Uterus (tissue), 4 donors: ENCODE data around the gene SNAPIN. TPM values are rescaled to one million over a fixed set of nuclear protein-coding genes. Genes with fewer than 3 reads are reported as not detected.
"Not testable (repeated sequence)": the region's sequence is repeated elsewhere in the genome, so short reads cannot be mapped to it uniquely, and the experiment has no call there.

Source experiments
- DNase-seq, 2 donors: peaks; one replicate each; pipeline ENCODE4 v3.0.0-alpha.2; 2019 to 2020
- H3K27ac ChIP-seq, 2 donors: fragments of 200-600 bp; sonication (generic); 1 replicate in 1 of 2; 2 replicates in 1 of 2; pipeline ENCODE4 v1.5.1; 2016 to 2018
- H3K27me3 ChIP-seq, 2 donors: fragments of 200-600 bp; sonication (generic); one replicate each; pipeline ENCODE4 v1.5.1; 2018 to 2019; ENCODE audit warnings: control low read depth in 1 of 2
- H3K36me3 ChIP-seq, 2 donors: fragments of 200-600 bp; sonication (generic); one replicate each; pipeline ENCODE4 v1.5.1; 2019; ENCODE audit warnings: control low read depth in 1 of 2
- H3K4me1 ChIP-seq, 2 donors: fragments of 200-600 bp; sonication (generic); one replicate each; pipeline ENCODE4 v1.5.1; 2018 to 2019; ENCODE audit warnings: control low read depth in 1 of 2
- H3K4me3 ChIP-seq, 2 donors: fragments of 200-600 bp; sonication (generic); 1 replicate in 1 of 2; 2 replicates in 1 of 2; pipeline ENCODE4 v1.5.1; 2018 to 2019; ENCODE audit warnings: mild to moderate bottlenecking in 1 of 2
- H3K9me3 ChIP-seq, 2 donors: fragments of 200-600 bp; sonication (generic); one replicate each; pipeline ENCODE4 v1.5.1; 2019; ENCODE audit warnings: control low read depth in 1 of 2
- POLR2A ChIP-seq, 2 donors: fragments of 450-650 bp; IDR thresholded peaks; one replicate each; pipeline ENCODE4 v1.6.1; 2016; ENCODE audit warnings: antibody characterized with exemption in 2 of 2, mild to moderate bottlenecking in 1 of 2, moderate library complexity in 1 of 2
- intact Hi-C: fragments of 100-400 bp; cut with DNase I; formaldehyde crosslinking; loops from one replicate; pipeline ENCODE4 v1.15.1; 2023; ENCODE audit warnings: low total_unique reads
- total RNA-seq, 4 donors: library from RNA; depleted of rRNA in 3 of 4; stranded (reverse); fragments of >200 nt in 3 of 4; gene quantifications; one replicate each; pipeline versions ENCODE4 v1.1.0 to v1.2.4, GENCODE V29; 2014 to 2023
- TF ChIP-seq, protein P1 (sequence below), 4 experiments: fragments of 200-600 bp in 2 of 4; fragments of 450-650 bp in 2 of 4; sonication (generic) in 2 of 4; IDR thresholded peaks; one replicate each; pipeline ENCODE4 v1.5.1; 2016 to 2019; ENCODE audit warnings: antibody characterized with exemption in 4 of 4, mild to moderate bottlenecking in 2 of 4, moderate library complexity in 1 of 4
- donor health status: DM: yes; HTN: yes; CAD: no.

Gene SNAPIN
- total RNA-seq, 4 donors from 2014 or later, result 35.5 to 101 (median 71.3) TPM

DNA sequence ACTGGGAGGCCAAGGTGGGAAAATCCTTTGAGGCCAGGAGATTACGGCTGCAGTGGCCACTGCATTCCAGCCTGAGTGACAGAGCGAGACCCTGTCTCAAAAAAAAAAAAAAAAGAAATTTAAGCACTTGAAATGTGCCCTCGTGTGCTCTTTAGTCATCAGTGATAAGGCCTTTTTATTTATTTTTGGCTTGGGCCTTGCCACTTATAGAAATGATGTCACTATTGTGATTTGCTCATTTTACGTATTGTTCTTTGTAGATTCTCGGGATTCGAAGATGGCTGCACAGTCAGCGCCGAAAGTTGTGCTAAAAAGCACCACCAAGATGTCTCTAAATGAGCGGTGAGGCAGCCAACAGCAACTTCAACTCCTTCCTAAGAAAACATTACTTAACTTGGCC lies 22.2 kb upstream of the SNAPIN start:
- Histone ChIP-seq H3K27me3 (no peaks in the 10 kb centered on the region), H3K27ac (peak overlapping the region in 1 of 2 donors; percentile 100), H3K4me3 (no peak overlapping the region), H3K4me1 (peaks cover 0 to 3% of the 10 kb centered on the region in 2 donors), H3K9me3 (no peaks in the 10 kb centered on the region), H3K36me3 (peaks cover 0 to 2% of the 10 kb centered on the region in 2 donors)
- TF ChIP-seq POLR2A (IDR thresholded peaks at IDR 0.05), result no peak
- no peak for DNase-seq
- intact Hi-C loops, result no loop called here

DNA sequence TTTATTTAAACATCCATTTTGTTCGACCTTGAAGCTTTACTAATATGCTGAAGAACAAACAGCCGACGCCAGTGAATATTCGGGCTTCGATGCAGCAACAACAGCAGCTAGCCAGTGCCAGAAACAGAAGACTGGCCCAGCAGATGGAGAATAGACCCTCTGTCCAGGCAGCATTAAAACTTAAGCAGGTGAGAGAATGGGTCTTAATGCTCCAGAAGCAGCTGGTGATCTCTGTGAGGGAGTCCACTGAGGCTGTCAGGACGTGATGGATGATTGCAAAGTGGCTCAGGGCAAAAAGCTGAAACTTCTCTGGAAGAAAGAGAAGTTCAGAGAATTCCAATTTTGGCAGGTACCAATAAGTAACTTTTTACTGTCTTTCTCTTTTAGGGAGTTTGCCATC lies 20.2 kb upstream of the SNAPIN start:
- Histone ChIP-seq H3K9me3 (no peaks in the 10 kb centered on the region), H3K36me3 (peaks cover 0 to 3% of the 10 kb centered on the region in 2 donors), H3K27ac (no peak overlapping the region), H3K27me3 (no peaks in the 10 kb centered on the region), H3K4me1 (peaks cover 0 to 3% of the 10 kb centered on the region in 2 donors), H3K4me3 (no peak overlapping the region)
- DNase-seq, result no peak
- TF ChIP-seq POLR2A (IDR thresholded peaks at IDR 0.05), result no peak
- TF ChIP-seq, protein P1, sequence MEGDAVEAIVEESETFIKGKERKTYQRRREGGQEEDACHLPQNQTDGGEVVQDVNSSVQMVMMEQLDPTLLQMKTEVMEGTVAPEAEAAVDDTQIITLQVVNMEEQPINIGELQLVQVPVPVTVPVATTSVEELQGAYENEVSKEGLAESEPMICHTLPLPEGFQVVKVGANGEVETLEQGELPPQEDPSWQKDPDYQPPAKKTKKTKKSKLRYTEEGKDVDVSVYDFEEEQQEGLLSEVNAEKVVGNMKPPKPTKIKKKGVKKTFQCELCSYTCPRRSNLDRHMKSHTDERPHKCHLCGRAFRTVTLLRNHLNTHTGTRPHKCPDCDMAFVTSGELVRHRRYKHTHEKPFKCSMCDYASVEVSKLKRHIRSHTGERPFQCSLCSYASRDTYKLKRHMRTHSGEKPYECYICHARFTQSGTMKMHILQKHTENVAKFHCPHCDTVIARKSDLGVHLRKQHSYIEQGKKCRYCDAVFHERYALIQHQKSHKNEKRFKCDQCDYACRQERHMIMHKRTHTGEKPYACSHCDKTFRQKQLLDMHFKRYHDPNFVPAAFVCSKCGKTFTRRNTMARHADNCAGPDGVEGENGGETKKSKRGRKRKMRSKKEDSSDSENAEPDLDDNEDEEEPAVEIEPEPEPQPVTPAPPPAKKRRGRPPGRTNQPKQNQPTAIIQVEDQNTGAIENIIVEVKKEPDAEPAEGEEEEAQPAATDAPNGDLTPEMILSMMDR (IDR thresholded peaks at IDR 0.05), result no peak
- intact Hi-C loops, result no loop called here

DNA sequence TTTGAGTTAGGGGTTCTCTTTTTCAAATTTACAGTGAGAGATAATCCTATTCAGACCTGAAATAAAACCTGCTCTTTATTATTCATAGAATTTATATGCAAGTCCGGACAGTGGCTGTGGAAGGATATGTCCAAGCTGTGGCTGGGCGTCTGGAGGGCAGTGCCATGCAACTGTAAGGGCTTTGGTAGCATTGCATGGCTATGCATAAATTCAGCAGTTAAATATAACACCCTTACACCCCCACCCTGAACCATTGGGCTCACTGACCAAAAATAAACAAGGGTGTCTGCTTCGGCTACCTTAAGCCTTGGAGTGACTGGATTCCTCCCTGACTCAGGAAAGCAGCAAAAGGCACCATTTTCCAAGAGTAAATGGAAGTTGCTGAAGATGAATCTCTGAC lies 19.2 kb upstream of the SNAPIN start:
- intact Hi-C loops, result no loop called here
- no peak for DNase-seq
- Histone ChIP-seq H3K27ac (no peak overlapping the region), H3K4me3 (no peak overlapping the region), H3K27me3 (no peaks in the 10 kb centered on the region), H3K4me1 (peaks cover 0 to 3% of the 10 kb centered on the region in 2 donors), H3K36me3 (peaks cover 0 to 3% of the 10 kb centered on the region in 2 donors), H3K9me3 (no peaks in the 10 kb centered on the region)
- no peak for TF ChIP-seq POLR2A (IDR thresholded peaks at IDR 0.05)
- TF ChIP-seq, protein P1 (IDR thresholded peaks at IDR 0.05), result no peak

DNA sequence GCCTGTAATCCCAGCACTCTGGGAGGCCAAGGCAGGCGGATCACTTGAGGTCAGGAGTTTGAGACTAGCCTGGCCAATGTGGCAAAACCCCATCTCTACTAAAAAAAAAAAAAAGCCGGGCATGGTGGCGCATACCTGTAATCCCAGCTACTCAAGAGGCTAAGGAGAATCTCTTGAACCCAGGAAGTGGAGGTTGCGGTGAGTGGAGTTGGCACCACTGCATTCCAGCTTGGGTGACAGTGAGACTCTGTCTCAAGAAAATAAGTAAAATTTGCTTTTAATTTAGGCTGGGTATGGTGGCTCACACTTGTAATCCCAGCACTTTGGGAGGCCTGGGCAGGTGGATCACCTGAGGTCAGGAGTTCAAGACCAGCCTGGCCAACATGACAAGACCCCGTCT lies 18.3 kb upstream of the SNAPIN start:
- H3K4me1 ChIP-seq, H3K9me3 ChIP-seq, H3K27ac ChIP-seq, DNase-seq, H3K4me3 ChIP-seq, H3K27me3 ChIP-seq, H3K36me3 ChIP-seq, intact Hi-C loops: not testable (repeated sequence)

DNA sequence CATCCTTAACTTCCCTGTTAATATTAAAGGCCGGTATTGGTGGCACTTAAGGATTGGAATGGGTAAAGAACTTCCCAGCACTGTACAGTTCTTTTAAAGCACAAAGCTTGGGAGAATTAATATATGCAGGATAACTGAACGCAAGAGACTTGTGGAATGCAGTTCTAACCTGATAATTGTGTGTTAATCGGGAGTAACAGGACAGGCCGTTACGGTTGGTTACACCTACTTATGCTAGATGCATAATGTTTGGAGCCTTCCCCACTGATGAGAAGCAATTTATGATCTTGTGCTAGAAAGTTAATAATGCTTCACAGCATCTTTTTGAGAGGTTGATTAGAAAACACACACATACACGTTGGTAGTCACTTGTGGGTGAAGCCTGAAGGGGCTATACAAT lies 17.6 kb upstream of the SNAPIN start:
- TF ChIP-seq, protein P1 (IDR thresholded peaks at IDR 0.05), result no peak
- TF ChIP-seq POLR2A (IDR thresholded peaks at IDR 0.05), result no peak
- Histone ChIP-seq H3K36me3 (peaks cover 0 to 3% of the 10 kb centered on the region in 2 donors), H3K27ac (no peak overlapping the region), H3K9me3 (no peaks in the 10 kb centered on the region), H3K27me3 (no peaks in the 10 kb centered on the region), H3K4me1 (no peaks in the 10 kb centered on the region), H3K4me3 (no peak overlapping the region)
- no peak for DNase-seq
- intact Hi-C loops, result no loop called here

DNA sequence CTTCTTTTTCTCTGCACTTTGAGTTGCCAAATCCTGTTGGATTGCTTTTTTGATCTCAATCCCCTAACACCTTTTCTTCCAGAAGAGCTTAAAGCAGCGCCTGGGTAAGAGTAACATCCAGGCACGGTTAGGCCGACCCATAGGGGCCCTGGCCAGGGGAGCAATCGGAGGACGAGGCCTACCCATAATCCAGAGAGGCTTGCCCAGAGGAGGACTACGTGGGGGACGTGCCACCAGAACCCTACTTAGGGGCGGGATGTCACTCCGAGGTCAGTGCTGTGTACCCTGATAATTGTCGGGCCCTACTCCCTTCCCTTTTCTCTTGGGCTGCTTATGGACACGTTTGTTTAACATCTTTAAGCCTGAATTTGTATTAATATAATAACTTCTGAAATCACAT lies 16.3 kb upstream of the SNAPIN start:
- TF ChIP-seq POLR2A (IDR thresholded peaks at IDR 0.05), result no peak
- TF ChIP-seq, protein P1 (IDR thresholded peaks at IDR 0.05), result no peak
- H3K27me3 ChIP-seq, result no peaks in the 10 kb centered on the region
- H3K9me3 ChIP-seq, result no peaks in the 10 kb centered on the region
- H3K4me1 ChIP-seq, result no peaks in the 10 kb centered on the region
- intact Hi-C loops, result no loop called here
- H3K36me3 ChIP-seq, result peaks cover 0 to 3% of the 10 kb centered on the region in 2 donors
- no peak overlapping the region for H3K27ac ChIP-seq
- no peak overlapping the region for H3K4me3 ChIP-seq
- DNase-seq, result no peak
